ENCODE data around the gene CSNK2A1.

The CSNK2A1 gene

GRCh38 chr20:437787-438486 is 105.7 kb downstream of the CSNK2A1 start:
- no peak for DNase-seq (ENCODE audit: low read depth in 2 of 2)
- H3K4me3 ChIP-seq (replicated peaks in 1 of 2; ENCODE audit: low read depth in 2 of 2, low read length in 2 of 2), result no peak overlapping the region
- TF ChIP-seq CTCF (IDR thresholded peaks at IDR 0.05; ENCODE audit: low read depth, low read length), result no peak

GRCh38 chr20:436476-436875 is 107.1 kb downstream of the CSNK2A1 start:
- no peak for DNase-seq (ENCODE audit: low read depth in 2 of 2)
- TF ChIP-seq CTCF (IDR thresholded peaks at IDR 0.05; ENCODE audit: low read depth, low read length), result no peak
- no peak overlapping the region for H3K4me3 ChIP-seq (replicated peaks in 1 of 2; ENCODE audit: low read depth in 2 of 2, low read length in 2 of 2)

- no peak for DNase-seq (ENCODE audit: low read depth in 2 of 2)
- no peak overlapping the region for H3K4me3 ChIP-seq (replicated peaks in 1 of 2; ENCODE audit: low read depth in 2 of 2, low read length in 2 of 2)
- TF ChIP-seq CTCF (IDR thresholded peaks at IDR 0.05; ENCODE audit: low read depth, low read length), result no peak
These were observed 108.0 kb downstream of the CSNK2A1 start for GRCh38 chr20:435558-435957.

- TF ChIP-seq CTCF (IDR thresholded peaks at IDR 0.05; ENCODE audit: low read depth, low read length), result no peak
- no peak for DNase-seq (ENCODE audit: low read depth in 2 of 2)
- no peak overlapping the region for H3K4me3 ChIP-seq (replicated peaks in 1 of 2; ENCODE audit: low read depth in 2 of 2, low read length in 2 of 2)
These were observed 108.8 kb downstream of the CSNK2A1 start for GRCh38 chr20:434661-435419.

- no peak for DNase-seq (ENCODE audit: low read depth in 2 of 2)
- TF ChIP-seq CTCF (IDR thresholded peaks at IDR 0.05; ENCODE audit: low read depth, low read length), result no peak
These were observed 109.4 kb downstream of the CSNK2A1 start for GRCh38 chr20:434221-434620.

DNA sequence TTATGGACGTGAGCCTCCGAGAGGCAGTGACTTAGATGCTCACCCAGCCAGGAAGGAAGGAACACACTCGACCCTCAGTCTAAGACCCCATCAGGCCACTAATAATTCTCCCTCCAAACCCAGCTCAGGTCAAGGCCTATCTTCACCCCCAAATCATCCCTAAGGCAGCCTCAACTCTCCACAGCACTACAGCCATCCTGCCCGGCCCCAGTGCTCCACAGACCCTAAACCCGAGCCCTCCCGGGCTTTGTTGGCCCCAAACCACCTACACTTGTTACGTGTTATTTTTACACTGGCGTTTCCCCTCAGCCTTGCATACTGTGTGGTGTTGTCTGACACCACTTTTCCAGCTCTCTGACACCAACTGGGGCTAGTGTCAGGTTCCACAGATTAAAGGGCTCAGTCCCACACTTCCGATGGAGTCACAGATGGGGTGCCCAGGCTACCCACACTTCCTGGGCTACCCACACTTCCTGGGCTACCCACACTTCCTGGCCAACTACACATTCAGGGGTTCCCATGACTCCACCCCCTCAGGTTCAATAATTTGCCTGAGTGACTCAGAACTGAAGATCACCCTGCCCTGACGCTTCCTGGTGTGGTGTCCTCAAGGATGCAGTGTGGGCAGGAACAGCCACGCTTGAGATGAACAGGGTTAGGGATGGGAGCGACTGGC is 110.2 kb downstream of the CSNK2A1 start:
- no peak for TF ChIP-seq CTCF (IDR thresholded peaks at IDR 0.05; ENCODE audit: low read depth, low read length)
- no peak overlapping the region for H3K4me3 ChIP-seq (replicated peaks in 1 of 2; ENCODE audit: low read depth in 2 of 2, low read length in 2 of 2)
- no peak for DNase-seq (ENCODE audit: low read depth in 2 of 2)

More at GRCh38 chr20:434221-434620, 109.4 kb downstream of the CSNK2A1 start:
- no peak overlapping the region for H3K4me3 ChIP-seq (replicated peaks in 1 of 2; ENCODE audit: low read depth in 2 of 2, low read length in 2 of 2)

Data from cardiac fibroblast (primary cell).